HepG2 (cell line): Measurements from ENCODE around the gene SERPINA3. TPM values are rescaled to one million over a fixed set of nuclear protein-coding genes. Genes with fewer than 3 reads are reported as not detected.
A peak's percentile ranks its signal among the peaks of the same experiment; 100 is the strongest.

ENCODE experiments used
- KAT8 ChIP-seq: IDR thresholded peaks from 2 replicates; pipeline ENCODE4 v1.6.1; 2016; ENCODE audit warnings: missing genetic modification reagents, missing compliant biosample characterization
- POLR2G ChIP-seq: fragments of 200-400 bp; formaldehyde crosslinking; IDR thresholded peaks from 2 replicates; pipeline ENCODE4 v1.6.1; 2018; ENCODE audit warnings: mild to moderate bottlenecking, low read depth, low read length, moderate library complexity
- RAD51 ChIP-seq: fragments of 450-650 bp; IDR thresholded peaks from 2 replicates; pipeline ENCODE4 v1.6.1; 2016; ENCODE audit warnings: borderline replicate concordance
- SALL1 ChIP-seq: sonication (generic); formaldehyde crosslinking; IDR thresholded peaks from 2 replicates; pipeline ENCODE4 v1.8.0; 2022; ENCODE audit warnings: mild to moderate bottlenecking, missing genetic modification reagents
- ZBTB1 ChIP-seq: sonication (generic); formaldehyde crosslinking; IDR thresholded peaks from 2 replicates; pipeline ENCODE4 v1.4.0; 2020; ENCODE audit warnings: missing genetic modification reagents, borderline replicate concordance
- ZBTB40 ChIP-seq, 2 experiments: fragments of 450-650 bp in 1 of 2; sonication (generic) in 1 of 2; formaldehyde crosslinking in 1 of 2; IDR thresholded peaks; 2 replicates each; pipeline versions ENCODE4 v1.6.1 to v1.8.0; 2016 to 2022; ENCODE audit warnings: antibody characterized with exemption in 1 of 2, mild to moderate bottlenecking in 1 of 2, missing genetic modification reagents in 1 of 2
- ZFP90 ChIP-seq: sonication (generic); formaldehyde crosslinking; IDR thresholded peaks from 2 replicates; pipeline ENCODE4 v1.8.0; 2022; ENCODE audit warnings: missing genetic modification reagents, mild to moderate bottlenecking, inconsistent platforms, borderline replicate concordance
- ZNF737 ChIP-seq: sonication (generic); formaldehyde crosslinking; IDR thresholded peaks from 2 replicates; pipeline ENCODE4 v1.5.0; 2020; ENCODE audit warnings: missing genetic modification reagents, mild to moderate bottlenecking, borderline replicate concordance
- ZUFSP ChIP-seq: sonication (generic); formaldehyde crosslinking; IDR thresholded peaks from 2 replicates; pipeline ENCODE4 v1.9.0; 2021; ENCODE audit warnings: missing genetic modification reagents, mild to moderate bottlenecking, borderline replicate concordance
- polyA plus RNA-seq, 8 experiments: library from polyadenylated mRNA; depleted of rRNA in 3 of 8; stranded (reverse) in 7 of 8; unstranded in 1 of 8; fragments of >200 nt; fragmentation: Illumina TruSeq in 4 of 8; extraction: Trizol in 4 of 8; gene quantifications; 2 replicates each; pipeline versions ENCODE4 v1.2.1 to v1.2.3, GENCODE V29; 2011 to 2016; ENCODE audit warnings: low read depth in 4 of 8, missing spikeins in 1 of 8, mixed read lengths in 1 of 8; ENCODE audit not compliant: insufficient read depth in 1 of 8
- total RNA-seq, 5 experiments: library from RNA; depleted of rRNA; stranded (reverse); fragments of >200 nt; fragmentation: Illumina TruSeq; extraction: Trizol; gene quantifications; 2 replicates each; pipeline ENCODE4 v1.2.3, GENCODE V29; 2016; ENCODE audit warnings: low read depth in 1 of 5
- TF ChIP-seq, protein P1 (sequence below): sonication (generic); formaldehyde crosslinking; conservative IDR thresholded peaks from 2 replicates; pipeline ENCODE4 v1.5.0; 2020; ENCODE audit warnings: missing genetic modification reagents
- TF ChIP-seq, protein P2 (sequence below): sonication (generic); formaldehyde crosslinking; conservative IDR thresholded peaks from 2 replicates; pipeline ENCODE4 v1.8.0; 2022; ENCODE audit warnings: missing genetic modification reagents

Gene SERPINA3
- total and polyA plus RNA-seq, 2 of the 13 experiments (the other 11 are each of a cell fraction or from before 2014, with no cell fraction given), result 825 to 2,200 TPM

DNA sequence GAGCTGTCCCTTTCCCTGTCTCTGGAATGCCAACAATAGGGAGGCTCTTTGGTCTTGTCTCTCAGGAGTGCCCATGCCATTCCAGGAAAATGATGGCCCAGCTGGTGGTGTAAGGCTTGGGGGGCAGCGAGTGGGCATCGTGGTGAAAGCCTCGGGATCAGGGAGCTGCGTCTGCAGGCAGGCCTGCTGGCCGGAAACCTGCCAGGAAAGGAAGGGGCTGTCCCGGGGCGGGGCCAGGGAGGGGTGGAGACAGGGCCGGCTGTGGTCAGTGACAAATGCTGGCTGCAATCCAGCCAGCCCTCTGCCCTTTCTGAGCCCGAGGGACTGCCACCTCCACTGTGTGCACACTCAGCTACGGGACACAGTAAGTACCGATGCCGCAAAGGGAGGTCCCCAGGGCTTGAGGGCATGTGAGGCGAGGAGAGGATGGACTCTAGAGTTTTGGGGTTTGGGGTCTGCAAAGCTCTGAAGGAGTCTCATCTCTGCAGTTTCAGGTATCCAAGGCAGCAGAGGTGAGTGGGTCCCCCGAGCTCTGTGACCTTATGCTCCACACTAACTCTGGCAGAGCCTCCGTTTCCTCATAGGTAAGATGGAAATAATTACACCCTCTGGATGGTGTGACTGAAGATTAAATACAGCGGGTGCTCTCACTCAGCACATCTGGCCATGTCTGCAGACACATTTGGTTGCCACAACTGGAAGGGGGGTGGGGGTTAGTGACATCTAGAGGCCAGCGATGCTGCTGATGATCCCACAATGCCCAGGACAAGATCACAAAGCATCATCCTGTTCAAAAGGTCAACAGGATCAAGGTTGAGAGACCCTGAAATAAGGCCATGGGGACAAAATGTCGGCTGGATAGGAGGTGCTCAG is 30.8 kb upstream of the SERPINA3 start, which contains the start of gene SERPINA5 (continued):
- no peak for TF ChIP-seq ZBTB40 (IDR thresholded peaks at IDR 0.05)
- TF ChIP-seq ZBTB40 (CRISPR knock-in tag; IDR thresholded peaks at IDR 0.05), result peak; percentile 66
- TF ChIP-seq, protein P1, sequence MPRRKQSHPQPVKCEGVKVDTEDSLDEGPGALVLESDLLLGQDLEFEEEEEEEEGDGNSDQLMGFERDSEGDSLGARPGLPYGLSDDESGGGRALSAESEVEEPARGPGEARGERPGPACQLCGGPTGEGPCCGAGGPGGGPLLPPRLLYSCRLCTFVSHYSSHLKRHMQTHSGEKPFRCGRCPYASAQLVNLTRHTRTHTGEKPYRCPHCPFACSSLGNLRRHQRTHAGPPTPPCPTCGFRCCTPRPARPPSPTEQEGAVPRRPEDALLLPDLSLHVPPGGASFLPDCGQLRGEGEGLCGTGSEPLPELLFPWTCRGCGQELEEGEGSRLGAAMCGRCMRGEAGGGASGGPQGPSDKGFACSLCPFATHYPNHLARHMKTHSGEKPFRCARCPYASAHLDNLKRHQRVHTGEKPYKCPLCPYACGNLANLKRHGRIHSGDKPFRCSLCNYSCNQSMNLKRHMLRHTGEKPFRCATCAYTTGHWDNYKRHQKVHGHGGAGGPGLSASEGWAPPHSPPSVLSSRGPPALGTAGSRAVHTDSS, result no peak
- TF ChIP-seq KAT8, result no peak; the same call in 1 of the 2 replicates
- no peak for TF ChIP-seq ZNF737 (CRISPR knock-in tag)
- TF ChIP-seq RAD51, result no peak
- TF ChIP-seq SALL1 (CRISPR knock-in tag), result peak; percentile 71
- TF ChIP-seq, protein P2, sequence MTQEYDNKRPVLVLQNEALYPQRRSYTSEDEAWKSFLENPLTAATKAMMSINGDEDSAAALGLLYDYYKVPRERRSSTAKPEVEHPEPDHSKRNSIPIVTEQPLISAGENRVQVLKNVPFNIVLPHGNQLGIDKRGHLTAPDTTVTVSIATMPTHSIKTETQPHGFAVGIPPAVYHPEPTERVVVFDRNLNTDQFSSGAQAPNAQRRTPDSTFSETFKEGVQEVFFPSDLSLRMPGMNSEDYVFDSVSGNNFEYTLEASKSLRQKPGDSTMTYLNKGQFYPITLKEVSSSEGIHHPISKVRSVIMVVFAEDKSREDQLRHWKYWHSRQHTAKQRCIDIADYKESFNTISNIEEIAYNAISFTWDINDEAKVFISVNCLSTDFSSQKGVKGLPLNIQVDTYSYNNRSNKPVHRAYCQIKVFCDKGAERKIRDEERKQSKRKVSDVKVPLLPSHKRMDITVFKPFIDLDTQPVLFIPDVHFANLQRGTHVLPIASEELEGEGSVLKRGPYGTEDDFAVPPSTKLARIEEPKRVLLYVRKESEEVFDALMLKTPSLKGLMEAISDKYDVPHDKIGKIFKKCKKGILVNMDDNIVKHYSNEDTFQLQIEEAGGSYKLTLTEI (CRISPR knock-in tag), result no peak
- no peak for TF ChIP-seq ZBTB1
- no peak for TF ChIP-seq ZFP90 (CRISPR knock-in tag)
- TF ChIP-seq POLR2G, result peak; percentile 86
- TF ChIP-seq ZUFSP (CRISPR knock-in tag), result no peak
